ENCODE measurements around the gene NUAK1.

The NUAK1 gene

GRCh38 chr12:106085213-106085612 is 53.5 kb downstream of the NUAK1 start:
- no peak overlapping the region for H3K18ac ChIP-seq (ENCODE audit: low read length)
- no peak overlapping the region for H2BK15ac ChIP-seq (ENCODE audit: low read length)
- no peak overlapping the region for H3K4ac ChIP-seq (ENCODE audit: low read length)
- H3K4me3 ChIP-seq (ENCODE audit: low read length in 2 of 2), result no peak overlapping the region
- H2AK5ac ChIP-seq (ENCODE audit: low read depth, low read length), result no peak overlapping the region
- no peak overlapping the region for H3K9ac ChIP-seq (ENCODE audit: low read depth, low read length, poor library complexity)
- no peaks in the 10 kb centered on the region for H3K27me3 ChIP-seq (ENCODE audit: control insufficient read depth in 3 of 3, insufficient read depth in 3 of 3, low read depth in 1 of 3, low read length in 3 of 3)
- no peak overlapping the region for H3K4me2 ChIP-seq (ENCODE audit: insufficient read depth, low read length, poor library complexity, severe bottlenecking)
- no peaks in the 10 kb centered on the region for H3K79me1 ChIP-seq (ENCODE audit: low read depth, low read length)
- no peak overlapping the region for H3K27ac ChIP-seq (replicated peaks; ENCODE audit: low read length)
- no peak overlapping the region for H4K8ac ChIP-seq (ENCODE audit: low read depth, low read length)
- DNase-seq (ENCODE audit: low spot score), result no peak
- peaks cover 0 to 16% of the 10 kb centered on the region in 2 donors for H3K9me3 ChIP-seq (replicated peaks in 1 of 2; ENCODE audit: control insufficient read depth in 2 of 2, insufficient read depth in 1 of 2, low read depth in 1 of 2, low read length in 2 of 2)
- no peak overlapping the region for H2BK5ac ChIP-seq (ENCODE audit: low read length)
- H3K14ac ChIP-seq (ENCODE audit: low read length), result no peak overlapping the region
- peaks cover 7 to 83% of the 10 kb centered on the region in 2 donors for H3K36me3 ChIP-seq (replicated peaks in 1 of 2; ENCODE audit: control insufficient read depth in 2 of 2, insufficient read depth in 2 of 2, low read length in 2 of 2)
- no peak overlapping the region for H2BK12ac ChIP-seq (ENCODE audit: low read length)
- H2BK120ac ChIP-seq (ENCODE audit: low read depth, low read length), result no peak overlapping the region
- H2AFZ ChIP-seq (ENCODE audit: low read length), result no peak overlapping the region
- no peak overlapping the region for H3K23ac ChIP-seq (ENCODE audit: low read depth, low read length, poor library complexity)
- WGBS, 2 donors (ENCODE audit: extremely low coverage in 2 of 2, insufficient read length in 2 of 2, insufficient replicate concordance in 1 of 2), result no CpG with 5 or more reads among the region's 2 CpGs
- no peak overlapping the region for H4K91ac ChIP-seq (ENCODE audit: low read depth, low read length, poor library complexity)
- H3K4me1 ChIP-seq (ENCODE audit: control insufficient read depth in 2 of 2, insufficient read depth in 1 of 2, low read depth in 1 of 2, low read length in 2 of 2), result peaks cover 22 to 46% of the 10 kb centered on the region in 2 donors

- Histone ChIP-seq H2AFZ (ENCODE audit: low read length) (no peak overlapping the region), H2BK15ac (ENCODE audit: low read length) (no peak overlapping the region), H3K9me3 (replicated peaks in 1 of 2; ENCODE audit: control insufficient read depth in 2 of 2, insufficient read depth in 1 of 2, low read depth in 1 of 2, low read length in 2 of 2) (peaks cover 0 to 16% of the 10 kb centered on the region in 2 donors), H3K18ac (ENCODE audit: low read length) (no peak overlapping the region), H2AK5ac (ENCODE audit: low read depth, low read length) (no peak overlapping the region), H4K8ac (ENCODE audit: low read depth, low read length) (no peak overlapping the region), H3K36me3 (replicated peaks in 1 of 2; ENCODE audit: control insufficient read depth in 2 of 2, insufficient read depth in 2 of 2, low read length in 2 of 2) (peaks cover 7 to 79% of the 10 kb centered on the region in 2 donors), H2BK12ac (ENCODE audit: low read length) (no peak overlapping the region), H3K4ac (ENCODE audit: low read length) (no peak overlapping the region), H4K91ac (ENCODE audit: low read depth, low read length, poor library complexity) (no peak overlapping the region), H3K9ac (ENCODE audit: low read depth, low read length, poor library complexity) (no peak overlapping the region), H3K23ac (ENCODE audit: low read depth, low read length, poor library complexity) (no peak overlapping the region), H3K4me1 (ENCODE audit: control insufficient read depth in 2 of 2, insufficient read depth in 1 of 2, low read depth in 1 of 2, low read length in 2 of 2) (peaks cover 24 to 50% of the 10 kb centered on the region in 2 donors), H2BK120ac (ENCODE audit: low read depth, low read length) (no peak overlapping the region), H3K4me3 (ENCODE audit: low read length in 2 of 2) (no peak overlapping the region), H3K27ac (replicated peaks; ENCODE audit: low read length) (no peak overlapping the region), H3K14ac (ENCODE audit: low read length) (no peak overlapping the region), H3K79me1 (ENCODE audit: low read depth, low read length) (no peaks in the 10 kb centered on the region), H3K27me3 (ENCODE audit: control insufficient read depth in 3 of 3, insufficient read depth in 3 of 3, low read depth in 1 of 3, low read length in 3 of 3) (no peaks in the 10 kb centered on the region), H3K4me2 (ENCODE audit: insufficient read depth, low read length, poor library complexity, severe bottlenecking) (no peak overlapping the region), H2BK5ac (ENCODE audit: low read length) (no peak overlapping the region)
- WGBS, 2 donors (ENCODE audit: extremely low coverage in 2 of 2, insufficient read length in 2 of 2, insufficient replicate concordance in 1 of 2), result no CpG with 5 or more reads among the region's 3 CpGs
- DNase-seq (ENCODE audit: low spot score), result no peak
These were observed 54.0 kb downstream of the NUAK1 start for GRCh38 chr12:106084759-106085158.

- Histone ChIP-seq H4K91ac (ENCODE audit: low read depth, low read length, poor library complexity) (no peak overlapping the region), H3K4me1 (ENCODE audit: control insufficient read depth in 2 of 2, insufficient read depth in 1 of 2, low read depth in 1 of 2, low read length in 2 of 2) (peaks cover 30 to 56% of the 10 kb centered on the region in 2 donors), H2BK5ac (ENCODE audit: low read length) (no peak overlapping the region), H2BK15ac (ENCODE audit: low read length) (no peak overlapping the region), H3K9me3 (replicated peaks in 1 of 2; ENCODE audit: control insufficient read depth in 2 of 2, insufficient read depth in 1 of 2, low read depth in 1 of 2, low read length in 2 of 2) (peaks cover 0 to 16% of the 10 kb centered on the region in 2 donors), H3K9ac (ENCODE audit: low read depth, low read length, poor library complexity) (no peak overlapping the region), H3K4me3 (ENCODE audit: low read length in 2 of 2) (no peak overlapping the region), H3K36me3 (replicated peaks in 1 of 2; ENCODE audit: control insufficient read depth in 2 of 2, insufficient read depth in 2 of 2, low read length in 2 of 2) (peaks cover 7 to 81% of the 10 kb centered on the region in 2 donors), H3K4me2 (ENCODE audit: insufficient read depth, low read length, poor library complexity, severe bottlenecking) (peak overlapping the region; percentile 23), H3K79me1 (ENCODE audit: low read depth, low read length) (no peaks in the 10 kb centered on the region), H3K14ac (ENCODE audit: low read length) (no peak overlapping the region), H3K18ac (ENCODE audit: low read length) (no peak overlapping the region), H3K23ac (ENCODE audit: low read depth, low read length, poor library complexity) (no peak overlapping the region), H2AK5ac (ENCODE audit: low read depth, low read length) (no peak overlapping the region), H4K8ac (ENCODE audit: low read depth, low read length) (no peak overlapping the region), H2AFZ (ENCODE audit: low read length) (no peak overlapping the region), H2BK12ac (ENCODE audit: low read length) (no peak overlapping the region), H3K27me3 (ENCODE audit: control insufficient read depth in 3 of 3, insufficient read depth in 3 of 3, low read depth in 1 of 3, low read length in 3 of 3) (no peaks in the 10 kb centered on the region), H3K27ac (replicated peaks; ENCODE audit: low read length) (peak overlapping the region; percentile 48), H3K4ac (ENCODE audit: low read length) (no peak overlapping the region), H2BK120ac (ENCODE audit: low read depth, low read length) (no peak overlapping the region)
- DNase-seq (ENCODE audit: low spot score), result peak; percentile 81
- no CpG with 5 or more reads among the region's 10 CpGs for WGBS, 2 donors (ENCODE audit: extremely low coverage in 2 of 2, insufficient read length in 2 of 2, insufficient replicate concordance in 1 of 2)
These were observed 54.6 kb downstream of the NUAK1 start for GRCh38 chr12:106084014-106084671.

GRCh38 chr12:106082216-106083175 is 56.3 kb downstream of the NUAK1 start:
- Histone ChIP-seq H3K14ac (ENCODE audit: low read length) (no peak overlapping the region), H4K8ac (ENCODE audit: low read depth, low read length) (no peak overlapping the region), H3K4ac (ENCODE audit: low read length) (no peak overlapping the region), H3K27ac (replicated peaks; ENCODE audit: low read length) (no peak overlapping the region), H2BK12ac (ENCODE audit: low read length) (no peak overlapping the region), H2BK120ac (ENCODE audit: low read depth, low read length) (no peak overlapping the region), H3K9me3 (replicated peaks in 1 of 2; ENCODE audit: control insufficient read depth in 2 of 2, insufficient read depth in 1 of 2, low read depth in 1 of 2, low read length in 2 of 2) (peaks cover 0 to 16% of the 10 kb centered on the region in 2 donors), H3K79me1 (ENCODE audit: low read depth, low read length) (peaks cover 2% of the 10 kb centered on the region), H3K9ac (ENCODE audit: low read depth, low read length, poor library complexity) (no peak overlapping the region), H3K4me3 (ENCODE audit: low read length in 2 of 2) (no peak overlapping the region), H4K91ac (ENCODE audit: low read depth, low read length, poor library complexity) (no peak overlapping the region), H3K23ac (ENCODE audit: low read depth, low read length, poor library complexity) (no peak overlapping the region), H3K18ac (ENCODE audit: low read length) (no peak overlapping the region), H2BK15ac (ENCODE audit: low read length) (no peak overlapping the region), H3K36me3 (replicated peaks in 1 of 2; ENCODE audit: control insufficient read depth in 2 of 2, insufficient read depth in 2 of 2, low read length in 2 of 2) (peaks cover 10 to 81% of the 10 kb centered on the region in 2 donors), H2AK5ac (ENCODE audit: low read depth, low read length) (peak overlapping the region; percentile 29), H3K4me2 (ENCODE audit: insufficient read depth, low read length, poor library complexity, severe bottlenecking) (no peak overlapping the region), H2AFZ (ENCODE audit: low read length) (no peak overlapping the region), H3K27me3 (ENCODE audit: control insufficient read depth in 3 of 3, insufficient read depth in 3 of 3, low read depth in 1 of 3, low read length in 3 of 3) (no peaks in the 10 kb centered on the region), H3K4me1 (ENCODE audit: control insufficient read depth in 2 of 2, insufficient read depth in 1 of 2, low read depth in 1 of 2, low read length in 2 of 2) (peaks cover 39 to 65% of the 10 kb centered on the region in 2 donors), H2BK5ac (ENCODE audit: low read length) (no peak overlapping the region)
- no CpG with 5 or more reads among the region's 15 CpGs for WGBS, 2 donors (ENCODE audit: extremely low coverage in 2 of 2, insufficient read length in 2 of 2, insufficient replicate concordance in 1 of 2)
- no peak for DNase-seq (ENCODE audit: low spot score)

All from neuronal stem cell (in vitro differentiated cells).